Heart left ventricle (tissue), 13 donors: ENCODE results near the gene TNIK.

Experiments used
- CTCF ChIP-seq, 12 donors: fragments of 200-600 bp; sonication (generic) in 4 of 12; IDR thresholded peaks; one replicate each; pipeline versions ENCODE4 v1.5.0 to v1.8.0; 2018 to 2022; ENCODE audit warnings: antibody characterized with exemption in 12 of 12, mild to moderate bottlenecking in 5 of 12
- POLR2A ChIP-seq, 2 donors: fragments of 450-650 bp; IDR thresholded peaks; one replicate each; pipeline ENCODE4 v1.6.1; 2017; ENCODE audit warnings: antibody characterized with exemption in 2 of 2, mild to moderate bottlenecking in 2 of 2, moderate library complexity in 2 of 2
- donor health status: ischemic (EF 13 %, LVEDD 7.1; RV severe dilation, severe dysfunction).
- donor health status: DM: no; HTN: yes; CAD: no.
- donor health status: DM: no; HTN: no; CAD: no.
- donor health status: ischemic (EF 25% LVEDD 6.9; RV normal size, moderate dysfunction).
- donor health status: ischemic (EF 25% LVEDD 5.7; RV mildly dilated, moderate dysfunction).
- donor health status: ischemic (EF 35%, LVEDD 5.7; RV mildly dilated, moderate dysfunction).
- donor health status: nonischemic (EF 11% LVEDD 7.7; RV severe dilation, severe dysfunction).
- donor health status: DM: yes; HTN: yes; CAD: no.
- donor health status: PGD.
- donor health status: ischemic (EF 29% LVEDD 5.4; RV normal size, mild dysfunction).
- donor health status: nonischemic (EF 23%, LVEDD 6.1; RV moderate dilation, normal function).

DNA sequence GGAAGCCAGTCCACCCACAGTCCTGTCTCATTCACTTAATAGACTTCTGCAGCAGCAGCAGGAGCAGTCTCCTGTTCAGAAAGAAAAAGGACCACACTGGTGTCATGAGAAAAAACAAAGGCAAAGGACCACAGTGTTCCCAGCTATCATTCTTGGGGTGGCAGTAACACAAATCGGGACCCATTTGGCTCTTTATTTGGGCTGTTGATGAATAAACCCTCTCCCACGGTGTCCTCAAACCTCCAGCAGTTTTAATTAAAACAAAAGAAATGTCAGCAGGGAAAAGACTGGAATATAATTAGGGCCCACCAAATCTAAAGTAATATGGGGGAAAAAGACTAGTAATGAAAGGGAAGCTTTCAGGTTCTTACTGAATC, 223.2 kb downstream of the TNIK start:
- no peak for TF ChIP-seq CTCF (IDR thresholded peaks at IDR 0.05)
- TF ChIP-seq POLR2A (IDR thresholded peaks at IDR 0.05) = no peak
